ENCODE data around the gene GPR155.

DNA sequence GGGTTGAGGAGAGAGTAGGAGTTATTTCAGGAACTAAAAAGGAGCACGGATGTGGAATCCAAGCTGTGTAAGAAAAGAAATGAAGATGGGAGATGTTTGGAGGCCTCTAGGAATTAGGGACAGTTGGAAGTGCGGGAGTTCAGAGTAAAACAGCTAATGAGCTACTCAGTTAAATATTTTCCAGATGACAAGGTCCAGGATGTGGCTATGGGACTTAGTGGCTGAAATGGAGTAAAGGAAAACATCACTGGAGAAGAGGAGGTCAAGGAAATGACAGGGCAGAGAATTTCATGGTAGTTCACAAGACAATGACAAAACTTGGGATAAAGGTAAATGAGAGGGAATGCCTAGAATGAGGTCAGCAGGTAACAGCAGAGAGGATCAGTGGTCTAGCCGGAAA, 13.0 kb downstream of the GPR155 start:
- TF ChIP-seq CTCF (IDR thresholded peaks at IDR 0.05; ENCODE audit: poor library complexity, severe bottlenecking) (no peak), EZH2 (IDR thresholded peaks at IDR 0.05; ENCODE audit: borderline replicate concordance, insufficient read depth, low read length, poor library complexity, severe bottlenecking) (no peak), MXI1 (conservative IDR thresholded peaks at IDR 0.05; ENCODE audit: poor library complexity, severe bottlenecking) (no peak), POLR2AphosphoS5 (IDR thresholded peaks at IDR 0.05) (no peak), EP300 (conservative IDR thresholded peaks at IDR 0.05; ENCODE audit: poor library complexity, severe bottlenecking) (no peak), RAD21 (conservative IDR thresholded peaks at IDR 0.05) (no peak), SMC3 (conservative IDR thresholded peaks at IDR 0.05; ENCODE audit: poor library complexity) (no peak)
- TF ChIP-seq, protein P1, sequence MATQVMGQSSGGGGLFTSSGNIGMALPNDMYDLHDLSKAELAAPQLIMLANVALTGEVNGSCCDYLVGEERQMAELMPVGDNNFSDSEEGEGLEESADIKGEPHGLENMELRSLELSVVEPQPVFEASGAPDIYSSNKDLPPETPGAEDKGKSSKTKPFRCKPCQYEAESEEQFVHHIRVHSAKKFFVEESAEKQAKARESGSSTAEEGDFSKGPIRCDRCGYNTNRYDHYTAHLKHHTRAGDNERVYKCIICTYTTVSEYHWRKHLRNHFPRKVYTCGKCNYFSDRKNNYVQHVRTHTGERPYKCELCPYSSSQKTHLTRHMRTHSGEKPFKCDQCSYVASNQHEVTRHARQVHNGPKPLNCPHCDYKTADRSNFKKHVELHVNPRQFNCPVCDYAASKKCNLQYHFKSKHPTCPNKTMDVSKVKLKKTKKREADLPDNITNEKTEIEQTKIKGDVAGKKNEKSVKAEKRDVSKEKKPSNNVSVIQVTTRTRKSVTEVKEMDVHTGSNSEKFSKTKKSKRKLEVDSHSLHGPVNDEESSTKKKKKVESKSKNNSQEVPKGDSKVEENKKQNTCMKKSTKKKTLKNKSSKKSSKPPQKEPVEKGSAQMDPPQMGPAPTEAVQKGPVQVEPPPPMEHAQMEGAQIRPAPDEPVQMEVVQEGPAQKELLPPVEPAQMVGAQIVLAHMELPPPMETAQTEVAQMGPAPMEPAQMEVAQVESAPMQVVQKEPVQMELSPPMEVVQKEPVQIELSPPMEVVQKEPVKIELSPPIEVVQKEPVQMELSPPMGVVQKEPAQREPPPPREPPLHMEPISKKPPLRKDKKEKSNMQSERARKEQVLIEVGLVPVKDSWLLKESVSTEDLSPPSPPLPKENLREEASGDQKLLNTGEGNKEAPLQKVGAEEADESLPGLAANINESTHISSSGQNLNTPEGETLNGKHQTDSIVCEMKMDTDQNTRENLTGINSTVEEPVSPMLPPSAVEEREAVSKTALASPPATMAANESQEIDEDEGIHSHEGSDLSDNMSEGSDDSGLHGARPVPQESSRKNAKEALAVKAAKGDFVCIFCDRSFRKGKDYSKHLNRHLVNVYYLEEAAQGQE (IDR thresholded peaks at IDR 0.05; ENCODE audit: borderline replicate concordance), result no peak

Measured in neural cell (in vitro differentiated cells).